ENCODE measurements around the gene ZNF280A.
"Not testable (repeated sequence)": the region's sequence is repeated elsewhere in the genome, so short reads cannot be mapped to it uniquely, and the experiment has no call there.

ZNF280A gene

GRCh38 chr22:22513619-22514018 is 6.5 kb downstream of the ZNF280A start:
- no peak for DNase-seq (ENCODE audit: low read depth)

DNA sequence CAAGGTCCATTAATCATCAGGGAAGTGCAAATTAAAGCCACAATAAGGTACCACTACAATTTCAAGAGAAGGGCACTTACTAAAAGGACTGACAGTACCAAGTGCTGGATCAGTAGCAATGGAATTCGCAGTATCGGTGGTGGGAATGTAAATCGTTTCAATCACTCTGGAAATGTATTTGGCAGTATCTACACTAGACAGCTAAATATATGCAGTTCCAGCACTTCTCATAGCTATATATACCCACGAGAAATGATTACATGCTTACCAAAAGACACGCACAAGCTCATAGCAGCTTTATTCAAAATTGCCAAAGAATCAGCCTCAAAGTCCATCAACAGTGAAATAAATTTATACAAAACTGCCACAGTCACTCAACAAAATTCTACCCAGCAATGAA is 7.1 kb downstream of the ZNF280A start:
- no peak for DNase-seq (ENCODE audit: low read depth)

DNA sequence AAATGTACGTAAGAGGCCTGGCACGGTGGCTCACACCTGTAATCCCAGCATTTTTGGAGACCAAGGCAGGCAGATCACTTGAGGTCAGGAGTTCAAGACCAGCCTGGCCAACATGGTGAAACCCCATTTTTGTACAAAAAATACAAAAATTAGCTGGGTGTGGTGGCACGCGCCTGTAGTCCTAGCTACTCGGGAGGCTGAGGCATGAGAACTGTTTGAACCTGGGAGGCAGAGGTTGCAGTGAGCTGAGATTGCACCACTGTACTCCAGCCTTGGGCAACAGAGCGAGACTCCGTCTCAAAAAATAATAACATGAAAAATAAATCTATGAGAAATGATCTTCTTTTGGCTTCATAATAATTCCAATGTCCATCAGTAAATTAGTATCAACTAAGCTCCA is 9.2 kb downstream of the ZNF280A start:
- DNase-seq (ENCODE audit: low read depth), result not testable (repeated sequence)

DNA sequence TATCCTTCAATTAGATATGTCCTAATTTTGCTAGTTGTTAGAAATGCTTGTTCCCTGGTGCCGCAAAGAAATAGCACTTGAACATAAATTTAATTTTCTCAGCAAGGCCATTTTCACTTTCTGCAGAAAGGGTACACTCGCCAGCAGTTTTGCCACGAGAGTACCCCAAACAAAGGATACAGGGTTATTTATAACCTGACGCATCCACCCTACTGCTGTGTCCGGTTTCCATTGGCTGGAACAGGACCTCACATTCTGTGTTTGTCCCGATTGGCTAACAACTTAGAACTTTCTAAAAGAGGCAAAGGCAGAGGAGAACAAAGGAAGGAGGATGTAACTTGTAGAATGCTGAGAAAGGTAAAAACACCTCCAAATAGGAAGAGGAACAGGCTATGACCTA is 10.2 kb downstream of the ZNF280A start:
- not testable (repeated sequence) for DNase-seq (ENCODE audit: low read depth)

DNA sequence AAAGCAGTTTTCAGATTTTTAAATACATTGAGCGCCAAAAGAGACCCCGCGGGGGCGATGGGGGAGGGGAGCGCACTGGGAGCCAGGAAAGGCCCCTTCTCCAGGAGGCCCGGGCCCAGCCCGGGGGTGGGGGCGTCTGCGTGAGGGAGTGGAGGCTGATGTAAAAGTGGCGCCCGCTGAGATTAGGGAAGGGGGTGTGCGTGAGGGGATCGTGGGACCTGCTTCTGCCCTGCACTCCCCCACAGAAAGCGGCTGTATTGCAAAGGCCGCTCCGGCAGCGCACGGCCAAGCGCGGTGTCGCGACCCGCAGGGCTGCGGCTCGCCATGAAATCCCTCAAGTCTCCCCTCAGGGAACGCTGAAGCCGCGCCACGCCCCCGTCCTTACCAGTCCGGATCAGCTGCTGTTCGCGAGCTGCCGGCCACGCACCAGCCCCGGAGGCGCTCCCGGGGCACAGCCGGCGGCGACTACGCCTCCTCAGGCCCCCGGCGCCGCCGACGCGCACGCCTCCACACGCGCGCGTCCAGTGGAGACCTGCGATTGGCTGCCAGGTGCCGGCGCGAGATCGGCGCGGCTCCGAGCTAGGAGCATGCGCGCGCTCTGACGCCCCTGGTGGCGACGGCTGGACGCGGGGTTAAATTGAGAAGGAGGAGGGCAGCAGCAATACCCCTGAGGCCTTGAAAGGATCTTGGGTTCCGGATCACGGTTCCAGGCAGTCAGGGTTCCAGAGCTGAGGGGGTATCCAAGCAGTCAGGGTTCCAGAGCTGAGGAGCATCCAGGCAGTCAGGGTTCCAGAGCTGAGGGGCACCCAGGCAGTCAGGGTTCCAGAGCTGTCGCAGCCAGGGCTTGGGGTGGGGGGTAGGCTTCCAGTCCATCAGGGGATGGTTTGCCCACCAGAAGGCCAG is 11.5 kb downstream of the ZNF280A start, which contains the start of gene ZNF280B:
TSS of gene ZNF280B (minus strand) at position 469 of the 903 bp plus-strand sequence. CDS start 19,344 bp downstream, outside the sequence.
- DNase-seq (ENCODE audit: low read depth), result peak; percentile 82

DNA sequence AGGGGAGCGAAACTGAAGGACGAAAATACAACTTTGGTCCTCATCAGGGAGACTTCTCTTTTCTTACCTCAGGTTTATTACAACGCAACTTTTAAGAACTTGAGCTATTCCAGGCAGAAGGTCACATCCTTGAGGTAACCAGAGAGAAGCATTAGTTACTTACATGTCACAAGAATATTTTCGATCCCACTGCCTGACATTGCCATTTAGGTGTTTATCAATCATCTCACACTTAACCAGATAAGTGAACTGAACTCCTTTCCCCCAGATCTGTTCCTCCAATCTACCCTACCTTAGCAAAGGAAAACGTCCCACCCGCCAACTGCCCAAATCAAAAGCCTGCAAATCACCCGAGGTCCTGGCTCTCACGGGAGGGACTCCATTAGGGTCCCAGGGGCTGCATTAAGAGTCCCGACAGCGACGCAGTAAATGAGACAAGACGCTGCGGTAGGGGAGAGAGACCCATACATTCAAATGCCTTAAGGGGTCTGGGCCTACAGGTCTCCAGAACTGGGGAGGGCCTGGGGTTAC is 12.3 kb downstream of the ZNF280A start:
- DNase-seq (ENCODE audit: low read depth), result no peak

- DNase-seq (ENCODE audit: low read depth), result no peak
Measured at GRCh38 chr22:22506736-22507135, 13.3 kb downstream of the ZNF280A start.

DNA sequence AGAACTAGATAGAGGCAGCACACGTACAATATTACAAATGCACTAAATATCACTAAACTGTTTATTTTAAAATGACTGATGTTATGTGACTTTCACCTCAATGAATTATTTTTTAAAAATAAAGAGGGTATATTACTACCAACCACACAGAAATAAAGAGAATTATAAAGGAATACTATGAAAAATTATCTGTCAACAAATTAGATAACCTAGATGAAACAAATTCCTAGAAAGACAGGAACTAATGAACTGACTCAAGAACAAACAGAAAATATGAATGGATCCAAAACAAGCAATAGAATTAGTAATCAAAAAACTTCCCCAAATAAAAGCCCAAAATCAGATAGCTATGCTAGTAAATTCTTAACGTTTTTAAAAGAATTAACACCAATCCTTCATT is 21.8 kb downstream of the ZNF280A start:
- DNase-seq (ENCODE audit: low read depth), result no peak

GRCh38 chr22:22491589-22491988 is 28.5 kb downstream of the ZNF280A start:
- peak; percentile 27 for DNase-seq (ENCODE audit: low read depth)

- DNase-seq (ENCODE audit: low read depth), result no peak
Measured at GRCh38 chr22:22488736-22489135, 31.3 kb downstream of the ZNF280A start.

DNA sequence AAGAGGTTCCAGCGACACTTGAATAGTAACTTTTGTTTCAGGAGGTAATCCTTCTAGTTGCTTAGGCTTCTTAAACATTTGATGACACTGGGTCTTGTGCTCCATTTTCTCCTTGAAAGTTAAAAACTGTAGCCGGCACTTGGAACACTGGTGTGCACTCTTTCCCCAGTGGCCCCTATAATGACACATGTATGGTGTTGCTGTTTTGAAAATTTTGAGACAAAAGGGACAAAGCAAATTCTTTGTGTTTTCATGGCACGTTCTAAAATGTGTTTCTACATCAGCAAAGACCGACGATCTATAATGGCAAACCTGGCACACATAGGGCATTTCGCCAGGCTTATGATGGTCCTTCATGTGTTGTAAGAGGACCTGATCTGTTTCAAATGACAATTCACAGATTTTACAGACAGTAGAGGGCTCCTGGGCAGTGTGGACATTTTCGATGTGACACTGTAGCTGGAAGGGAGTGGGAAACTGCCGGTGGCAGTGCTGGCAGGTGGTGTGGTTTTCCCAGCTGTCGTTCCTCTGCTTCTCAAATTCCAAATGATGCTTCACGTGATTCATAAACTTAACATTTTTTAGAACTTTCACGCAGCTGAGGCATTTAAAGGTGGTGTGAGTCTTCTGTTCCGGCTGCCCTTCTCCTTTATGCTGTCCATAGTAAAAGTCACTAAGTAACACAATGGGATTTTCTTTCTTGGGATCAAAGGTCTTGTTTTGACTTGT is 32.0 kb downstream of the ZNF280A start:
- DNase-seq (ENCODE audit: low read depth), result no peak

- no peak for DNase-seq (ENCODE audit: low read depth)
Measured at GRCh38 chr22:22487059-22487458, 33.0 kb downstream of the ZNF280A start.

DNA sequence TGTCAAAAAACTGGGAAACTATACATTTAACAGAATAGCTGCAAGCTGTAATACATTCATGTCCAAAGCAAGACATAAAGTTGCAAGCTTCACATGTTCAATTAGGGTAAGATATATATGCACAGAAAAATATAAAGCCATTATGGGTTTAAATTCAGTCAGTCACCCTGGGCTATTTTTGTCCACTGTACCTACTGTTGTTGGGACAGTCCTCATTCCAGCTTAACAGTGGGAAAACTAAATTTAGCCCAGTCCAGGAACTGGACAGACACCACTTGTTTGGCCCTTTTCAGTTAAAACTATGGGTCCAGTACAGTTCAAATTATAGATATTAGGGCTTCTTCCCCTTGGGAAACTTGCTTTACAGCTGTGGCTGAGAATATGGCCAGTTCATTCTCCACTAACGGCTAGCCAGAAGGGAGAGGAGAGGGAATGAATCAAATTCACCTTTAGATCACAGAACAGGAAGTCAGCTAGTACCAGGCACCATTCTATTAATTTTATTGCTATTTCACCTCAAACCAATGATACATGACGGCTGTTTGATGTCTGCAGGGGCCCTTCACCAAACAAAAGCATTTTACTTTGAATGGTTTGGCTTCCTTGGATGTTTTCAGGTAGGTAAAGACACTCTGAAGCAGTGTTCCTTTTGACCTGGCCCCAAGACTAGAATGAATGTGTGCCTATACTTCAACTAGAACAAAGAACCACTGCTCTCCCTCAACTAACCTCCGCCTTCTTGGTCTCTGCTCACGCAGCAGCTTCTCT is 33.8 kb downstream of the ZNF280A start:
- DNase-seq (ENCODE audit: low read depth), result no peak

- DNase-seq (ENCODE audit: low read depth), result no peak
Measured at GRCh38 chr22:22485524-22485923, 34.5 kb downstream of the ZNF280A start.

GRCh38 chr22:22484023-22484422 is 36.0 kb downstream of the ZNF280A start:
- DNase-seq (ENCODE audit: low read depth), result no peak

DNA sequence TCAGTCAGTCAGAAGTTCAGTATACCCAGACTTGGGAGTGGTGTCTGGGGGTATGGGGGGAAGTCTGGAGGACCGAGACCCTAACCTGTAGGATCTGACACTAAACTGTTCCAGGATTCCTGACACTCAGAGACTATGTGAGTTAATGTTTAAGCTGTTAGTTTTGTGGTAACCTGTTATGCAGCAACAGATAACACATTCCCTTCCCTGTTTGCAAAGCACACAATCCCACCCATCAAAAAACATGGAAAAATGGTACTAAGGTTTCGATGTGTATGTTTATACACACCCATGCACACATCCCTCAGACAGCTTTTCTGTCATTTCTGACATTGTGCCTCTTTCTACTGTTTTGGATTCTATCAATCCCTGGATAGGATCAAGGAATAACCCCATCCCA is 39.1 kb downstream of the ZNF280A start:
- no peak for DNase-seq (ENCODE audit: low read depth)

DNA sequence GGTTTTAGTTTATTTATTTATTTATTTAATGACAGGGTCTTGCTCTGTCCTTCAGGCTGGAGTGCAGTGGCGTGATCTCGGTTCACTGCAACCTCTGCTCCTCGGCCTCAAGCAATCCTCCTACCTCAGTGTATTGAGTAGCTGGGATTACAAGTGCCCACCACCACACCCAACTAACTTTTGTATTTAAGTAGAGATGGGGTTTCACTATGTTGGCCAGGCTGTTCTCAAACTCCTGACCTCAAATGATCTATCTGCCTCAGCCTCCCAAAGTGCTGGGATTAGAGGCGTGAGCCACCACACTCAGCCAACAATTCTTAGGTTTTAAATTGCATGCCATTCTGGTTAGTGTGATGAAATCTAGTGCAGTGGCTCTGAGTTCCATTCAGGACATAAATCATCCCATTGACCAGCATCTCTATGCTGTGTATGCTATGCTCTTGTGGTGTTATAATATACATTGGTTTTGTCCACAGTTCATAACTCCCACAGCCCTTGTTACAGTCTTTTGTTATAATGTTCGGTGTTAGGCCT is 40.0 kb downstream of the ZNF280A start:
- peak; percentile 59 for DNase-seq (ENCODE audit: low read depth)

GRCh38 chr22:22479116-22479515 is 41.0 kb downstream of the ZNF280A start:
- DNase-seq (ENCODE audit: low read depth), result no peak

DNA sequence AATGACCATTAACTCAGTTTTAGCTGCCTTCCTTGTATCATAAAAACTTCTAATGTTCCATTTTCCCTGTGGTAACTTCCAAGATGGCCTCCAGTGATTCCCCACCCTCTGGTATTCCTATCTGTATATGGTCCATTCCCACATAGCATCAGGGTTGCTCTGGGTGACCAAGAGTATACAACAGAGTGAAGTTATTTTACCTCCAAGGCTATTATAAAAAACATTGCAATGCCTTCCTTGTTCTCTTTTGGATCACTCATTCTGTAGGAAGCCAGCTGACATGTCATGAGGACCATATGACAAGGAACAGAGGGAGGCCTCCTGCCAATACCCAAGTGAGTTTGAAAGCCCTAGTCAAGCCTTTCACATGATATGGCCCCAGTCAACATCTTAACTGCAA is 41.6 kb downstream of the ZNF280A start:
- no peak for DNase-seq (ENCODE audit: low read depth)

GRCh38 chr22:22474733-22475132 is 45.3 kb downstream of the ZNF280A start:
- no peak for DNase-seq (ENCODE audit: low read depth)

DNA sequence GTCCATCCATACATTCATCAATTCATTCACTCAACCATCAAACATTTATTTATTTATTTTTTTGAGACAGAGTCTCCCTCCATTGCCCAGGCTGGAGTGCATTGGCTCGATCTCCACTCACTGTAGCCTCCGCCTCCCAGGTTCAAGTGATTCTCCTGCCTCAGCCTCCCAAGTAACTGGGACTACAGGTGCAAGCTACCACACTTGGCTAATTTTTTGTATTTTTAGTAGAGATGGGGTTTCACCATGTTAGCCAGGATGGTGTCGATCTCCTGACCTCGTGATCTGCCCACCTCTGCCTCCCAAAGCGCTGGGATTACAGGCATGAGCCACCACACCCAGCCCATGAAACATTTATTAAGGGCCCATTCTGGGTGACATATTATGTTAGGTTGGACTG is 49.0 kb downstream of the ZNF280A start:
- not testable (repeated sequence) for DNase-seq (ENCODE audit: low read depth)

GRCh38 chr22:22469527-22469926 is 50.5 kb downstream of the ZNF280A start:
- DNase-seq (ENCODE audit: low read depth), result no peak
